NCI-H128 (cell line): ENCODE data around the gene MALRD1.
"Not testable (repeated sequence)": the region's sequence is repeated elsewhere in the genome, so short reads cannot be mapped to it uniquely, and the experiment has no call there.

Experiments used
- DNase-seq: peaks from one replicate; lab custom pipeline; 2025; ENCODE audit not compliant: unreplicated experiment; lab: John Stamatoyannopoulos, UW

Gene MALRD1

GRCh38 chr10:19480353-19480752, 431.8 kb downstream of the MALRD1 start:
- no peak for DNase-seq

- no peak for DNase-seq
These were observed 434.8 kb downstream of the MALRD1 start for GRCh38 chr10:19483421-19483820.

GRCh38 chr10:19488592-19489280, 440.1 kb downstream of the MALRD1 start:
- DNase-seq, result no peak

- DNase-seq, result no peak
These were observed 442.6 kb downstream of the MALRD1 start for GRCh38 chr10:19491166-19491565.

GRCh38 chr10:19493917-19494316, 445.3 kb downstream of the MALRD1 start:
- no peak for DNase-seq

- no peak for DNase-seq
These were observed 448.4 kb downstream of the MALRD1 start for GRCh38 chr10:19497026-19497425.

- no peak for DNase-seq
These were observed 450.0 kb downstream of the MALRD1 start for GRCh38 chr10:19498393-19499290.

GRCh38 chr10:19499291-19499770, 450.7 kb downstream of the MALRD1 start:
- DNase-seq, result no peak

GRCh38 chr10:19500959-19501358, 452.4 kb downstream of the MALRD1 start:
- DNase-seq, result no peak

- DNase-seq, result no peak
These were observed 457.0 kb downstream of the MALRD1 start for GRCh38 chr10:19505320-19506312.

GRCh38 chr10:19510005-19510732, 461.6 kb downstream of the MALRD1 start:
- not testable (repeated sequence) for DNase-seq

- DNase-seq, result no peak
These were observed 469.5 kb downstream of the MALRD1 start for GRCh38 chr10:19518109-19518508.

GRCh38 chr10:19518632-19519031, 470.0 kb downstream of the MALRD1 start:
- DNase-seq, result no peak

GRCh38 chr10:19531324-19531723, 482.7 kb downstream of the MALRD1 start:
- no peak for DNase-seq

- DNase-seq, result no peak
These were observed 483.8 kb downstream of the MALRD1 start for GRCh38 chr10:19532411-19532810.

GRCh38 chr10:19541299-19541698, 492.7 kb downstream of the MALRD1 start:
- no peak for DNase-seq

GRCh38 chr10:19546224-19546623, 497.6 kb downstream of the MALRD1 start:
- no peak for DNase-seq

GRCh38 chr10:19549503-19549902, 500.9 kb downstream of the MALRD1 start:
- no peak for DNase-seq

- no peak for DNase-seq
These were observed 508.1 kb downstream of the MALRD1 start for GRCh38 chr10:19556666-19557065.

- DNase-seq, result no peak
These were observed 512.6 kb downstream of the MALRD1 start for GRCh38 chr10:19561181-19561580.
